Stomach (tissue), 9 donors: ENCODE data around the gene QRICH1. TPM values are rescaled to one million over a fixed set of nuclear protein-coding genes. Genes with fewer than 3 reads are reported as not detected.
A peak's percentile ranks its signal among the peaks of the same experiment; 100 is the strongest.

Source experiments
- DNase-seq, 2 donors: peaks; one replicate each; pipeline versions ENCODE4 v3.0.0 to v3.0.0-alpha.2; 2013 to 2019
- H3K27ac ChIP-seq, 5 donors: fragments of 200-600 bp in 4 of 5; sonication (generic) in 4 of 5; one replicate each; pipeline ENCODE4 v1.5.1; 2013 to 2019; ENCODE audit warnings: mild to moderate bottlenecking in 1 of 5, moderate library complexity in 1 of 5
- H3K27me3 ChIP-seq, 3 donors: fragments of 200-600 bp; sonication (generic); one replicate each; pipeline ENCODE4 v1.5.1; 2017 to 2019; ENCODE audit warnings: mixed run types in 1 of 3
- H3K36me3 ChIP-seq, 4 donors: fragments of 200-600 bp; sonication (generic); 1 replicate in 3 of 4; 2 replicates in 1 of 4; pipeline ENCODE4 v1.5.1; 2016 to 2019
- H3K4me1 ChIP-seq, 4 donors: fragments of 200-600 bp; sonication (generic); one replicate each; pipeline ENCODE4 v1.5.1; 2016 to 2019
- H3K4me3 ChIP-seq, 4 donors: fragments of 200-600 bp; sonication (generic) in 3 of 4; one replicate each; pipeline ENCODE4 v1.5.1; 2016 to 2019; ENCODE audit warnings: mild to moderate bottlenecking in 1 of 4
- H3K9me3 ChIP-seq, 4 donors: fragments of 200-600 bp; sonication (generic); one replicate each; pipeline ENCODE4 v1.5.1; 2016 to 2019
- CTCF ChIP-seq, 7 experiments: fragments of 450-650 bp in 4 of 7; fragments of 200-600 bp in 3 of 7; sonication (generic) in 3 of 7; IDR thresholded peaks; one replicate each; pipeline ENCODE4 v1.5.1; 2016 to 2019; ENCODE audit warnings: antibody characterized with exemption in 7 of 7, control low read depth in 2 of 7, mild to moderate bottlenecking in 1 of 7
- EP300 ChIP-seq: sonication (generic); formaldehyde crosslinking; IDR thresholded peaks from one replicate; pipeline ENCODE4 v1.6.1; 2017; ENCODE audit warnings: antibody characterized with exemption
- POLR2A ChIP-seq, 4 donors: fragments of 450-650 bp; IDR thresholded peaks; one replicate each; pipeline ENCODE4 v1.6.1; 2016; ENCODE audit warnings: antibody characterized with exemption in 4 of 4, control low read depth in 2 of 4, mild to moderate bottlenecking in 1 of 4, moderate library complexity in 1 of 4
- POLR2AphosphoS5 ChIP-seq, 3 donors: sonication (generic); formaldehyde crosslinking; IDR thresholded peaks; one replicate each; pipeline ENCODE4 v1.6.1; 2016; ENCODE audit warnings: antibody characterized with exemption in 3 of 3
- WGBS, 5 donors: extraction: QIAGEN DNeasy Blood & Tissue Kit in 3 of 5; methylation state at CpG; one replicate each; pipeline versions ENCODE4 v1.1.5 to v1.1.7; 2013 to 2018; 5-methylcytosine and 5-hydroxymethylcytosine counted together
- intact Hi-C: fragments of 100-400 bp; cut with DNase I; formaldehyde crosslinking; loops from one replicate; pipeline ENCODE4 v1.15.1; 2023; ENCODE audit warnings: low total_unique reads
- polyA plus RNA-seq, 3 donors: library from polyadenylated mRNA; stranded (reverse); fragments of 200-250 nt; gene quantifications; one replicate each; pipeline ENCODE4 v1.2.3, GENCODE V29; 2013
- total RNA-seq, 5 donors: library from RNA; depleted of rRNA; stranded (reverse); fragments of >200 nt; gene quantifications; one replicate each; pipeline versions ENCODE4 v1.1.0 to v1.2.3, GENCODE V29; 2014 to 2016
- donor health status: healthy with polysubstance abuse.
- donor health status: Bipolar disorder and iron deficiency.
- donor health status: healthy.

QRICH1 gene
- total and polyA plus RNA-seq, 8 donors, result 16.1 to 105 (median 38.8) TPM

- peak overlapping the region; percentile 91 to 96 (median 93) for H3K27ac ChIP-seq
- no peaks in the 10 kb centered on the region for H3K9me3 ChIP-seq
- intact Hi-C loops, result no loop called here
- H3K27me3 ChIP-seq, result no peaks in the 10 kb centered on the region
- DNase-seq, result no peak
- WGBS, 5 donors, result 1 to 12% (median 3%) methylated on average over 8 to 21 of the region's 21 CpGs
- H3K4me1 ChIP-seq, result peaks cover 31 to 51% (median 40%) of the 10 kb centered on the region in 4 donors
- H3K36me3 ChIP-seq, result peaks cover 9 to 40% (median 32%) of the 10 kb centered on the region in 4 donors
- H3K4me3 ChIP-seq, result peak overlapping the region; percentile 74 to 99 (median 84)
- no peak for TF ChIP-seq POLR2AphosphoS5 (IDR thresholded peaks at IDR 0.05)
- TF ChIP-seq POLR2A (IDR thresholded peaks at IDR 0.05), result no peak
- no peak for TF ChIP-seq CTCF (IDR thresholded peaks at IDR 0.05)
- no peak for TF ChIP-seq EP300
These were observed 104.6 kb downstream of the QRICH1 start for GRCh38 chr3:48989126-48989795.

GRCh38 chr3:48985831-48986376, 108.0 kb downstream of the QRICH1 start:
- Histone ChIP-seq H3K36me3 (peaks cover 38 to 64% (median 61%) of the 10 kb centered on the region in 4 donors), H3K27ac (no peak overlapping the region), H3K4me3 (no peak overlapping the region), H3K4me1 (peaks cover 17 to 25% (median 21%) of the 10 kb centered on the region in 4 donors), H3K27me3 (no peaks in the 10 kb centered on the region), H3K9me3 (no peaks in the 10 kb centered on the region)
- no peak for TF ChIP-seq POLR2AphosphoS5 (IDR thresholded peaks at IDR 0.05)
- no peak for TF ChIP-seq EP300
- TF ChIP-seq POLR2A (IDR thresholded peaks at IDR 0.05), result no peak
- no peak for TF ChIP-seq CTCF (IDR thresholded peaks at IDR 0.05)
- WGBS, 5 donors, result 86 to 97% (median 90%) methylated on average over 7 of the region's 7 CpGs
- intact Hi-C loops, result no loop called here
- no peak for DNase-seq

- Histone ChIP-seq H3K9me3 (no peaks in the 10 kb centered on the region), H3K4me3 (no peak overlapping the region), H3K4me1 (peaks cover 15 to 21% (median 17%) of the 10 kb centered on the region in 4 donors), H3K27me3 (no peaks in the 10 kb centered on the region), H3K27ac (no peak overlapping the region), H3K36me3 (peaks cover 50 to 76% (median 73%) of the 10 kb centered on the region in 4 donors)
- TF ChIP-seq EP300 (no peak), POLR2A (IDR thresholded peaks at IDR 0.05) (no peak), POLR2AphosphoS5 (IDR thresholded peaks at IDR 0.05) (no peak), CTCF (IDR thresholded peaks at IDR 0.05) (no peak)
- intact Hi-C loops, result no loop called here
- no peak for DNase-seq
These were observed 109.2 kb downstream of the QRICH1 start for GRCh38 chr3:48984663-48985062.

GRCh38 chr3:48983096-48983495, 110.8 kb downstream of the QRICH1 start:
- DNase-seq, result no peak
- Histone ChIP-seq H3K36me3 (peaks cover 63 to 92% (median 89%) of the 10 kb centered on the region in 4 donors), H3K27me3 (no peaks in the 10 kb centered on the region), H3K27ac (no peak overlapping the region), H3K9me3 (no peaks in the 10 kb centered on the region), H3K4me3 (no peak overlapping the region), H3K4me1 (peaks cover 2 to 5% (median 2%) of the 10 kb centered on the region in 4 donors)
- WGBS, 5 donors, result 89 to 98% (median 94%) methylated on average over 4 of the region's 4 CpGs
- intact Hi-C loops, result no loop called here
- TF ChIP-seq EP300, result no peak
- TF ChIP-seq CTCF (IDR thresholded peaks at IDR 0.05), result no peak
- TF ChIP-seq POLR2AphosphoS5 (IDR thresholded peaks at IDR 0.05), result no peak
- no peak for TF ChIP-seq POLR2A (IDR thresholded peaks at IDR 0.05)
